Femur (tissue), 1 donor: Measurements from ENCODE around the gene ANKLE2.

Source experiments
- DNase-seq: peaks from one replicate; pipeline ENCODE4 v3.0.0-alpha.2; 2017

Gene ANKLE2

GRCh38 chr12:132686825-132687210 is 74.8 kb downstream of the ANKLE2 start:
- peak; percentile 44 for DNase-seq

- no peak for DNase-seq
Measured at GRCh38 chr12:132685400-132685799, 76.2 kb downstream of the ANKLE2 start.

- no peak for DNase-seq
Measured at GRCh38 chr12:132677492-132677891, 84.1 kb downstream of the ANKLE2 start.

- no peak for DNase-seq
Measured at GRCh38 chr12:132675757-132676432, 85.7 kb downstream of the ANKLE2 start.
